GM12874 (cell line): ENCODE results near the gene NFATC1.

Experiments used
- TF ChIP-seq, protein P1 (sequence below): IDR thresholded peaks from 2 replicates; pipeline ENCODE4 v1.5.1; 2011; ENCODE audit warnings: low read depth, mild to moderate bottlenecking, control low read depth, low read length, moderate library complexity; ENCODE audit not compliant: insufficient read depth

NFATC1 gene

DNA sequence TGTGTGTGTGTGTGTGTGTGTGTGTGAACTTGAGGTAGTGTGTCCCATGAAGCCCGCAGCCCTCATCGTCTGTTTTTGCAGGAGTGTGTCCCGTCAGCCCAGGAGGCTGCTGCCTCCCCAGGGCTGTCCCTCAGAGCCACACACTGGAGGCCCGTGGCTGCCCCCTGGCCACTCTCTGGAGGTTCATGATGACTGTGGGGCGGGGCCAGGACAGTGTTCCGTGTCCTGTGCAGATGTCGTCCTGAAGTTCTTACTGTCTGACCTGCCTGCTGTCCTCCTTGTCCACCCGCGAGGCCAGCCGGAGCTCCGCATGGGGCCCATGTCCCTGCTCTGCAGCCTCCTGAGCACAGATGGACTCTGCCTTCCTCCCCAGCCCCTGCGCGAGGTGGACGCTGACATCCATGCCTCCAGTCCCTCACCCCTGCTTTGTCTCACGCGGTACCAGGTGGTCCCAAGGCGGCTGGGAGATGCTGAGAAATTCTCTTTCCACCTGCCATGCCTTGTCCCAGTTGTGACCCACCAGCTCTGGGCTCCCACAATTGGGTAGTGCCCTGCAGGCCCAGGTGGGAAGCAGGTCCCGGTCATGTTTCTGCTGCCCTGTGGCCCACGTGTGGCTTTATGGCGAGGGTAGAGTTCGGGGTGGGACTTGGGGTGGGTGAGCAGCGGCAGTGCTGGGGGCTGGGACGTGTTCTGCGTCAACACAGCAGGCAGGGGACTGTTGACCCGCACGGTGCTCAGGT lies 92.8 kb downstream of the NFATC1 start:
- TF ChIP-seq, protein P1, sequence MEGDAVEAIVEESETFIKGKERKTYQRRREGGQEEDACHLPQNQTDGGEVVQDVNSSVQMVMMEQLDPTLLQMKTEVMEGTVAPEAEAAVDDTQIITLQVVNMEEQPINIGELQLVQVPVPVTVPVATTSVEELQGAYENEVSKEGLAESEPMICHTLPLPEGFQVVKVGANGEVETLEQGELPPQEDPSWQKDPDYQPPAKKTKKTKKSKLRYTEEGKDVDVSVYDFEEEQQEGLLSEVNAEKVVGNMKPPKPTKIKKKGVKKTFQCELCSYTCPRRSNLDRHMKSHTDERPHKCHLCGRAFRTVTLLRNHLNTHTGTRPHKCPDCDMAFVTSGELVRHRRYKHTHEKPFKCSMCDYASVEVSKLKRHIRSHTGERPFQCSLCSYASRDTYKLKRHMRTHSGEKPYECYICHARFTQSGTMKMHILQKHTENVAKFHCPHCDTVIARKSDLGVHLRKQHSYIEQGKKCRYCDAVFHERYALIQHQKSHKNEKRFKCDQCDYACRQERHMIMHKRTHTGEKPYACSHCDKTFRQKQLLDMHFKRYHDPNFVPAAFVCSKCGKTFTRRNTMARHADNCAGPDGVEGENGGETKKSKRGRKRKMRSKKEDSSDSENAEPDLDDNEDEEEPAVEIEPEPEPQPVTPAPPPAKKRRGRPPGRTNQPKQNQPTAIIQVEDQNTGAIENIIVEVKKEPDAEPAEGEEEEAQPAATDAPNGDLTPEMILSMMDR, result no peak

GRCh38 chr18:79489051-79489898 lies 93.5 kb downstream of the NFATC1 start:
- TF ChIP-seq, protein P1, result no peak

GRCh38 chr18:79489899-79490625 lies 94.3 kb downstream of the NFATC1 start:
- TF ChIP-seq, protein P1, result no peak

- TF ChIP-seq, protein P1, result no peak
Measured at GRCh38 chr18:79490626-79491041, 94.9 kb downstream of the NFATC1 start.

- TF ChIP-seq, protein P1, result no peak
Measured at GRCh38 chr18:79491081-79491551, 95.4 kb downstream of the NFATC1 start.

GRCh38 chr18:79493211-79493800 lies 97.6 kb downstream of the NFATC1 start:
- TF ChIP-seq, protein P1, result no peak
